Neuronal stem cell (in vitro differentiated cells): Measurements from ENCODE around the gene NEUROG2.

Experiments
- DNase-seq: peaks from one replicate; pipeline ENCODE4 v3.0.0-alpha.2; 2013; ENCODE audit warnings: low spot score
- H2AFZ ChIP-seq: one replicate; pipeline ENCODE4 v1.6.1; 2013; ENCODE audit warnings: mild to moderate bottlenecking, low read length, inconsistent platforms
- H2AK5ac ChIP-seq: 2 replicates; pipeline ENCODE4 v1.6.1; 2013; ENCODE audit warnings: low read depth, mild to moderate bottlenecking, inconsistent platforms, low read length, moderate library complexity, mixed read lengths
- H2BK120ac ChIP-seq: 2 replicates; pipeline ENCODE4 v1.6.1; 2013; ENCODE audit warnings: low read depth, mild to moderate bottlenecking, inconsistent platforms, low read length, moderate library complexity, mixed read lengths
- H2BK12ac ChIP-seq: one replicate; pipeline ENCODE4 v1.6.1; 2013; ENCODE audit warnings: low read length, inconsistent platforms
- H2BK15ac ChIP-seq: 2 replicates; pipeline ENCODE4 v1.6.1; 2013; ENCODE audit warnings: mild to moderate bottlenecking, low read length, inconsistent platforms, mixed read lengths
- H2BK5ac ChIP-seq: one replicate; pipeline ENCODE4 v1.6.1; 2013; ENCODE audit warnings: inconsistent platforms, mild to moderate bottlenecking, low read length, moderate library complexity
- H3K14ac ChIP-seq: one replicate; pipeline ENCODE4 v1.6.1; 2013; ENCODE audit warnings: low read length, inconsistent platforms
- H3K18ac ChIP-seq: 2 replicates; pipeline ENCODE4 v1.6.1; 2013; ENCODE audit warnings: low read length, inconsistent platforms
- H3K23ac ChIP-seq: 2 replicates; pipeline ENCODE4 v1.6.1; 2013; ENCODE audit warnings: low read depth, mild to moderate bottlenecking, mixed read lengths, low read length, inconsistent platforms; ENCODE audit not compliant: poor library complexity
- H3K27ac ChIP-seq: replicated peaks from 3 replicates; pipeline ENCODE4 v1.5.1; 2013; ENCODE audit warnings: low read length, inconsistent platforms
- H3K27me3 ChIP-seq, 3 experiments: 2 replicates each; pipeline ENCODE4 v1.6.1; 2013; ENCODE audit warnings: low read length in 3 of 3, mild to moderate bottlenecking in 2 of 3, inconsistent platforms in 1 of 3, low read depth in 1 of 3, mixed read lengths in 1 of 3, moderate library complexity in 1 of 3; ENCODE audit not compliant: control insufficient read depth in 3 of 3, insufficient read depth in 3 of 3
- H3K36me3 ChIP-seq, 2 donors: replicated peaks in 1 of 2; 2 replicates each; pipeline ENCODE4 v1.6.1; 2013; ENCODE audit warnings: low read length in 2 of 2; ENCODE audit not compliant: control insufficient read depth in 2 of 2, insufficient read depth in 2 of 2
- H3K4ac ChIP-seq: 2 replicates; pipeline ENCODE4 v1.6.1; 2013; ENCODE audit warnings: inconsistent platforms, mild to moderate bottlenecking, low read length, moderate library complexity
- H3K4me1 ChIP-seq, 2 donors: 1 replicate in 1 of 2; 2 replicates in 1 of 2; pipeline ENCODE4 v1.6.1; 2013; ENCODE audit warnings: low read length in 2 of 2, low read depth in 1 of 2; ENCODE audit not compliant: control insufficient read depth in 2 of 2, insufficient read depth in 1 of 2
- H3K4me2 ChIP-seq: one replicate; pipeline ENCODE4 v1.6.1; 2013; ENCODE audit warnings: mild to moderate bottlenecking, low read length, inconsistent platforms; ENCODE audit not compliant: insufficient read depth, poor library complexity, severe bottlenecking
- H3K4me3 ChIP-seq, 2 donors: 2 replicates each; pipeline ENCODE4 v1.5.1; 2013; ENCODE audit warnings: low read length in 2 of 2, mild to moderate bottlenecking in 2 of 2, inconsistent platforms in 1 of 2, moderate library complexity in 1 of 2
- H3K79me1 ChIP-seq: one replicate; pipeline ENCODE4 v1.6.1; 2013; ENCODE audit warnings: low read depth, mild to moderate bottlenecking, inconsistent platforms, low read length, moderate library complexity
- H3K9ac ChIP-seq: one replicate; pipeline ENCODE4 v1.6.1; 2013; ENCODE audit warnings: mild to moderate bottlenecking, low read depth, low read length, inconsistent platforms; ENCODE audit not compliant: poor library complexity
- H3K9me3 ChIP-seq, 2 donors: replicated peaks in 1 of 2; 2 replicates each; pipeline versions ENCODE3 to v1.6.1; 2013; ENCODE audit warnings: low read length in 2 of 2, mild to moderate bottlenecking in 2 of 2, inconsistent platforms in 1 of 2, low read depth in 1 of 2, mixed read lengths in 1 of 2, moderate library complexity in 1 of 2; ENCODE audit not compliant: control insufficient read depth in 2 of 2, insufficient read depth in 1 of 2
- H4K8ac ChIP-seq: one replicate; pipeline ENCODE4 v1.6.1; 2013; ENCODE audit warnings: low read depth, mild to moderate bottlenecking, inconsistent platforms, low read length, moderate library complexity
- H4K91ac ChIP-seq: one replicate; pipeline ENCODE4 v1.6.1; 2013; ENCODE audit warnings: low read length, low read depth, mild to moderate bottlenecking, inconsistent platforms; ENCODE audit not compliant: poor library complexity
- WGBS, 2 donors: extraction: QIAGEN DNeasy Blood & Tissue Kit; methylation state at CpG; one replicate each; pipeline ENCODE4 v1.1.7; 2013; ENCODE audit warnings: missing lambda C conversion rate in 2 of 2, mixed read lengths in 1 of 2; ENCODE audit not compliant: insufficient read length in 2 of 2, insufficient replicate concordance in 1 of 2; ENCODE audit errors: extremely low coverage in 2 of 2; 5-methylcytosine and 5-hydroxymethylcytosine counted together

NEUROG2 gene

DNA sequence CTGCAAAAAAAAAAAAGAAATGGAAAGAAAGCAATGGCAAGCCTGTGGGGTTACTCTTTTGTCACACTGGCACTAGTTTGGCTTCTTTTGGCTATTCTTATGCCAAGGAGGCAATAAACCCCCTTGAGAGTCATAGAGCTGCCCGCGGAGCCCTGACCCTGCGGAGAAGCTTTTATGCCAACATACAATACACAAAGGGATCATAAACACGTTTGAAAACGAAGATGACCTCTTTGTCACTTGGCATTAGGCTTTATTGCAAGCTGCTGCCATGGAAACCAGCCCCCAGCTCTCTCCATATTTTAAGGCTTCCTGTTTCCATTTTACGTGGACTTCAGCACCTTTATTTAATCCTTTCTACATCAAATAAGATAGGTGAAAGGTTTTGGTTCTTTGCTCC is 7.6 kb downstream of the NEUROG2 start:
- no peak overlapping the region for H4K91ac ChIP-seq
- no CpG with 5 or more reads among the region's 6 CpGs for WGBS, 2 donors
- peaks cover 23 to 24% of the 10 kb centered on the region in 2 donors for H3K4me1 ChIP-seq
- no peak overlapping the region for H4K8ac ChIP-seq
- no peak for DNase-seq
- H3K14ac ChIP-seq: no peak overlapping the region
- no peak overlapping the region for H3K27ac ChIP-seq
- peaks cover 0 to 9% of the 10 kb centered on the region in 2 donors for H3K9me3 ChIP-seq
- H2AFZ ChIP-seq: no peak overlapping the region
- H2BK5ac ChIP-seq: no peak overlapping the region
- H3K36me3 ChIP-seq: no peaks in the 10 kb centered on the region
- no peak overlapping the region for H3K18ac ChIP-seq
- H2BK15ac ChIP-seq: no peak overlapping the region
- no peaks in the 10 kb centered on the region for H3K79me1 ChIP-seq
- H3K9ac ChIP-seq: no peak overlapping the region
- no peak overlapping the region for H2AK5ac ChIP-seq
- no peak overlapping the region for H3K4me2 ChIP-seq
- H3K4me3 ChIP-seq: no peak overlapping the region
- H2BK120ac ChIP-seq: no peak overlapping the region
- H3K27me3 ChIP-seq: peaks cover 14 to 91% (median 46%) of the 10 kb centered on the region in 3 experiments
- no peak overlapping the region for H3K4ac ChIP-seq
- H3K23ac ChIP-seq: no peak overlapping the region
- no peak overlapping the region for H2BK12ac ChIP-seq

DNA sequence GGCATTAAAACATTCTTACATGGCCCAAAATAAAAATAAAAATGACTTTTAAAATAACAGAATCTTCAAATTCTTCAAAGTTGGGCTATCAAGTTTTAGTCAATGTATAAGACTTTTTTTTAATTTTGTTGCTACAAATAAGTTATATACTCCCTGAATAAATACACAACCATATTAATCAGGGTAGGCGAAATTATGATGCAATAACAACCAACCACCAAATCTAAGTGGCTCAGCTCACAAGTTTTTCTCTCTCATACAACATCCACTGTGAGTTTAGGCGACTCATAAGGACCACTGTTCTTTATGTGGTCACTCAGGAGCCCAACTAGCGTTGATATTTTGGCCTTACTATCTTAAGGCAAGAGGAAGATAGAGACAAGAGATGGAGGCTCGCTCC is 11.2 kb downstream of the NEUROG2 start:
- no CpG with 5 or more reads among the region's 4 CpGs for WGBS, 2 donors
- no peak overlapping the region for H2BK12ac ChIP-seq
- no peak overlapping the region for H2BK5ac ChIP-seq
- no peak for DNase-seq
- peaks cover 2 to 64% (median 18%) of the 10 kb centered on the region in 3 experiments for H3K27me3 ChIP-seq
- H3K9ac ChIP-seq: no peak overlapping the region
- H4K8ac ChIP-seq: no peak overlapping the region
- H2AK5ac ChIP-seq: no peak overlapping the region
- H3K27ac ChIP-seq: no peak overlapping the region
- H3K79me1 ChIP-seq: no peaks in the 10 kb centered on the region
- no peak overlapping the region for H2AFZ ChIP-seq
- no peak overlapping the region for H3K4ac ChIP-seq
- no peak overlapping the region for H3K14ac ChIP-seq
- no peak overlapping the region for H3K23ac ChIP-seq
- H4K91ac ChIP-seq: no peak overlapping the region
- H2BK15ac ChIP-seq: no peak overlapping the region
- no peaks in the 10 kb centered on the region for H3K9me3 ChIP-seq
- H3K4me3 ChIP-seq: no peak overlapping the region
- H3K4me2 ChIP-seq: no peak overlapping the region
- no peak overlapping the region for H3K18ac ChIP-seq
- H3K4me1 ChIP-seq: peaks cover 10% of the 10 kb centered on the region in 2 donors
- H2BK120ac ChIP-seq: no peak overlapping the region
- no peaks in the 10 kb centered on the region for H3K36me3 ChIP-seq

DNA sequence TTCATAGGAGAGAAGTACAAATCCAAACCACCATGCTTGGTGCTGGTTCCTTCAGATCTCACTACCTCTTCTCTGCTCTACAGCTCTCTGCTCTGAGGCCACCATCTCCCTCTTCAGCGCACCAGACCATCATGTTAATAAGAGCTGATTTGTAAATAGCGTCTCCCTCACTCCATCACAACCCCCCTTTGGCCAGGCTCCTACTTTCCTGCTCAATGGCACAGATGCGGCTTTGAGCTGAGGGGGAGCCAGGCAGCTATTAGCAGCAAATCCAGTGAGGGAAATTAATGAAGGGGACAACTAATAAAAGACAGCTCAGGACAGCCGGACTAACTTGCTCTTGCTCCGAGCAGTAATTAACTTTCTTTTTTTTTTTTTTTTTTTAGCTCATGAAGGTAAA is 13.1 kb downstream of the NEUROG2 start:
- no peaks in the 10 kb centered on the region for H3K4me1 ChIP-seq
- H4K91ac ChIP-seq: no peak overlapping the region
- H3K14ac ChIP-seq: no peak overlapping the region
- no peak for DNase-seq
- no peaks in the 10 kb centered on the region for H3K79me1 ChIP-seq
- H3K23ac ChIP-seq: no peak overlapping the region
- no peak overlapping the region for H3K9ac ChIP-seq
- no peak overlapping the region for H2AK5ac ChIP-seq
- H2BK120ac ChIP-seq: no peak overlapping the region
- peaks cover 0 to 45% (median 2%) of the 10 kb centered on the region in 3 experiments for H3K27me3 ChIP-seq
- H3K36me3 ChIP-seq: no peaks in the 10 kb centered on the region
- no CpG with 5 or more reads among the region's 5 CpGs for WGBS, 2 donors
- no peak overlapping the region for H2BK5ac ChIP-seq
- H2BK12ac ChIP-seq: no peak overlapping the region
- no peak overlapping the region for H3K27ac ChIP-seq
- H2BK15ac ChIP-seq: no peak overlapping the region
- H3K9me3 ChIP-seq: no peaks in the 10 kb centered on the region
- no peak overlapping the region for H2AFZ ChIP-seq
- no peak overlapping the region for H4K8ac ChIP-seq
- H3K4me2 ChIP-seq: no peak overlapping the region
- no peak overlapping the region for H3K4me3 ChIP-seq
- no peak overlapping the region for H3K4ac ChIP-seq
- no peak overlapping the region for H3K18ac ChIP-seq

DNA sequence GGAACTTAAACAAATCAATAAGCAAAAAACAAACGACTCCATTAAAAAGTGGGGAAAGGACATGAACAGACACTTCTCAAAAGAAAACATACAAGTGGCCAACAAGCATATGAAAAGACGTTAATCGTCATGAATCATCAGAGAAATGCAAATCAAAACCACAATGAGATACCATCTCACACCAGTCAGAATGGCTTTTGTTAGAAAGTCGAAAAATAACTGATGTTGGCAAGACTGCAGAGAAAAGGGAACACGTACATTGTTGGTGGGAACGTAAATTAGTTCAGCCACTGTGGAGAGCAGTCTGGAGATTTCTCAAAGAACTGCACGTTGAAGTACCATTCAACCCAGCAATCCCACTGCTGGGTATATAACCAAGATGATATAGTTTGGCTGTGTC is 23.7 kb downstream of the NEUROG2 start:
- no peak overlapping the region for H3K18ac ChIP-seq

More for the DNA sequence above, 23.7 kb downstream of the NEUROG2 start:
- H3K79me1 ChIP-seq: peaks cover 2% of the 10 kb centered on the region
- no peak overlapping the region for H3K4me2 ChIP-seq
- H3K27ac ChIP-seq: no peak overlapping the region
- H2BK12ac ChIP-seq: no peak overlapping the region
- H3K36me3 ChIP-seq: no peaks in the 10 kb centered on the region
- no peak for DNase-seq
- H2BK5ac ChIP-seq: no peak overlapping the region
- no peaks in the 10 kb centered on the region for H3K27me3 ChIP-seq
- no peak overlapping the region for H3K23ac ChIP-seq
- peaks cover 0 to 3% of the 10 kb centered on the region in 2 donors for H3K9me3 ChIP-seq
- no peak overlapping the region for H3K9ac ChIP-seq
- H2BK15ac ChIP-seq: no peak overlapping the region
- no CpG with 5 or more reads among the region's 7 CpGs for WGBS, 2 donors
- no peak overlapping the region for H3K4me3 ChIP-seq
- no peak overlapping the region for H4K8ac ChIP-seq
- H2AK5ac ChIP-seq: no peak overlapping the region
- H3K14ac ChIP-seq: no peak overlapping the region
- no peak overlapping the region for H2AFZ ChIP-seq
- H4K91ac ChIP-seq: no peak overlapping the region
- no peak overlapping the region for H2BK120ac ChIP-seq
- no peaks in the 10 kb centered on the region for H3K4me1 ChIP-seq
- no peak overlapping the region for H3K4ac ChIP-seq
